ENCODE results near the gene ADAP1.

Gene ADAP1

DNA sequence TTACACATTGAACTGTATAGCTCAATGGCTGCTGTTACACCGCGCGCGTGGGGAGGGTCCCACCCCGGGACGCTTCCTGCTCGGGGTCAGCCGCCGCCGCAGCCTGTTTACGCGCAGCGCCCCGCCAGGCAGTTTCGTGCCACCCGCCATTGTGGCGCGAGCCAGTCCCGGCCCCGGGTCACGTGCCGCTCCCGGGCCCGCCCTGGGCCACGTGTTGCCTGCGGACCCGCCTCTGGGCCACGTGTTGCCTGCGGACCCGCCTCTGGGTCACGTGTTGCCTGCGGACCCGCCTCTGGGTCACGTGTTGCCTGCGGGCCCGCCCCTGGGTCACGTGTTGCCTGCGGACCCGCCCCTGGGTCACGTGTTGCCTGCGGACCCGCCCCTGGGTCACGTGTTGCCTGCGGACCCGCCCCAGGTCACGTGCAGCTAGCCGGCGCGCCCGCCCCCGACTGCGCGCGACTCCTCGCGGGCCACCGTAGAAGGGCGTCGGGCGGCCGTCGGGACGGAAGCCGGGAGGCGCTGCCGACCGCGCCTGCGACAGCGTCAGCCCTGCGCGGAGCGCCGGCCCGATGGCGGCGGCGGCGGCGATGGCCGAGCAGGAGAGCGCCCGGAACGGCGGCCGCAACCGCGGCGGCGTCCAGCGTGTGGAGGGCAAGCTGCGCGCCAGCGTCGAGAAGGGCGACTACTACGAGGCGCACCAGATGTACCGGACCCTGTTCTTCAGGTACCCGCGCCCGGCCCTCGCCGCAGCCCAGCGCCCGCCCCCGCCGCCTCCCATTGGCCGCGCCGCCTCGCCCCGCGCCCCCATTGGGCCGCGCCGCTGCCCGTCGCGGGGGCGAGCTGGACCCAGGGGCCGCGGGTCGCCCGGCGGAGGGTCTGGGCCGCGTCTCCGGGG lies 78.2 kb downstream of the ADAP1 start, which contains the start of gene GET4 (continued):
- TF ChIP-seq, protein P1, sequence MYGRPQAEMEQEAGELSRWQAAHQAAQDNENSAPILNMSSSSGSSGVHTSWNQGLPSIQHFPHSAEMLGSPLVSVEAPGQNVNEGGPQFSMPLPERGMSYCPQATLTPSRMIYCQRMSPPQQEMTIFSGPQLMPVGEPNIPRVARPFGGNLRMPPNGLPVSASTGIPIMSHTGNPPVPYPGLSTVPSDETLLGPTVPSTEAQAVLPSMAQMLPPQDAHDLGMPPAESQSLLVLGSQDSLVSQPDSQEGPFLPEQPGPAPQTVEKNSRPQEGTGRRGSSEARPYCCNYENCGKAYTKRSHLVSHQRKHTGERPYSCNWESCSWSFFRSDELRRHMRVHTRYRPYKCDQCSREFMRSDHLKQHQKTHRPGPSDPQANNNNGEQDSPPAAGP (tag by site-specific recombination; IDR thresholded peaks at IDR 0.05), result no peak
- TF ChIP-seq SCRT1 (tag by site-specific recombination; IDR thresholded peaks at IDR 0.05; ENCODE audit: borderline replicate concordance) (no peak), ZNF510 (tag by site-specific recombination; IDR thresholded peaks at IDR 0.05; ENCODE audit: insufficient replicate concordance) (no peak), ZNF544 (tag by site-specific recombination; IDR thresholded peaks at IDR 0.05) (no peak), KLF8 (tag by site-specific recombination; IDR thresholded peaks at IDR 0.05) (peak; percentile 35; the same call in 1 of the 2 replicates), ZNF302 (tag by site-specific recombination; IDR thresholded peaks at IDR 0.05; ENCODE audit: low read depth) (no peak), ZNF121 (tag by site-specific recombination; IDR thresholded peaks at IDR 0.05) (no peak; the same call in 1 of the 2 replicates), ZNF175 (tag by site-specific recombination; IDR thresholded peaks at IDR 0.05) (no peak), ZNF677 (tag by site-specific recombination; IDR thresholded peaks at IDR 0.05) (peak; percentile 64; the same call in 1 of the 2 replicates), IKZF3 (tag by site-specific recombination; IDR thresholded peaks at IDR 0.05) (no peak), ZNF292 (tag by site-specific recombination; IDR thresholded peaks at IDR 0.05; ENCODE audit: borderline replicate concordance, low read depth) (no peak), SCRT2 (tag by site-specific recombination; IDR thresholded peaks at IDR 0.05) (peak; percentile 100), ZFHX2 (tag by site-specific recombination; conservative IDR thresholded peaks at IDR 0.05) (0 out of 2 replicates have a peak, but pooled peaks have one; percentile 13), ZSCAN30 (tag by site-specific recombination; IDR thresholded peaks at IDR 0.05) (peak; percentile 64), ZNF48 (tag by site-specific recombination; IDR thresholded peaks at IDR 0.05) (no peak), ZNF549 (tag by site-specific recombination; IDR thresholded peaks at IDR 0.05) (no peak), ZNF792 (tag by site-specific recombination; IDR thresholded peaks at IDR 0.05) (no peak), BCL11B (tag by site-specific recombination; IDR thresholded peaks at IDR 0.05; ENCODE audit: low read depth) (no peak), MZF1 (tag by site-specific recombination; IDR thresholded peaks at IDR 0.05; ENCODE audit: borderline replicate concordance) (no peak), ZNF76 (tag by site-specific recombination; IDR thresholded peaks at IDR 0.05; ENCODE audit: borderline replicate concordance, low read depth) (no peak), ZNF561 (tag by site-specific recombination; IDR thresholded peaks at IDR 0.05; ENCODE audit: borderline replicate concordance) (peak; percentile 13; the same call in 1 of the 2 replicates)
- TF ChIP-seq, protein P2, sequence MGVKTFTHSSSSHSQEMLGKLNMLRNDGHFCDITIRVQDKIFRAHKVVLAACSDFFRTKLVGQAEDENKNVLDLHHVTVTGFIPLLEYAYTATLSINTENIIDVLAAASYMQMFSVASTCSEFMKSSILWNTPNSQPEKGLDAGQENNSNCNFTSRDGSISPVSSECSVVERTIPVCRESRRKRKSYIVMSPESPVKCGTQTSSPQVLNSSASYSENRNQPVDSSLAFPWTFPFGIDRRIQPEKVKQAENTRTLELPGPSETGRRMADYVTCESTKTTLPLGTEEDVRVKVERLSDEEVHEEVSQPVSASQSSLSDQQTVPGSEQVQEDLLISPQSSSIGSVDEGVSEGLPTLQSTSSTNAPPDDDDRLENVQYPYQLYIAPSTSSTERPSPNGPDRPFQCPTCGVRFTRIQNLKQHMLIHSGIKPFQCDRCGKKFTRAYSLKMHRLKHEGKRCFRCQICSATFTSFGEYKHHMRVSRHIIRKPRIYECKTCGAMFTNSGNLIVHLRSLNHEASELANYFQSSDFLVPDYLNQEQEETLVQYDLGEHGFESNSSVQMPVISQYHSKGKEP (tag by site-specific recombination; IDR thresholded peaks at IDR 0.05), result peak; percentile 5; the same call in 1 of the 2 replicates
- TF ChIP-seq, protein P3, sequence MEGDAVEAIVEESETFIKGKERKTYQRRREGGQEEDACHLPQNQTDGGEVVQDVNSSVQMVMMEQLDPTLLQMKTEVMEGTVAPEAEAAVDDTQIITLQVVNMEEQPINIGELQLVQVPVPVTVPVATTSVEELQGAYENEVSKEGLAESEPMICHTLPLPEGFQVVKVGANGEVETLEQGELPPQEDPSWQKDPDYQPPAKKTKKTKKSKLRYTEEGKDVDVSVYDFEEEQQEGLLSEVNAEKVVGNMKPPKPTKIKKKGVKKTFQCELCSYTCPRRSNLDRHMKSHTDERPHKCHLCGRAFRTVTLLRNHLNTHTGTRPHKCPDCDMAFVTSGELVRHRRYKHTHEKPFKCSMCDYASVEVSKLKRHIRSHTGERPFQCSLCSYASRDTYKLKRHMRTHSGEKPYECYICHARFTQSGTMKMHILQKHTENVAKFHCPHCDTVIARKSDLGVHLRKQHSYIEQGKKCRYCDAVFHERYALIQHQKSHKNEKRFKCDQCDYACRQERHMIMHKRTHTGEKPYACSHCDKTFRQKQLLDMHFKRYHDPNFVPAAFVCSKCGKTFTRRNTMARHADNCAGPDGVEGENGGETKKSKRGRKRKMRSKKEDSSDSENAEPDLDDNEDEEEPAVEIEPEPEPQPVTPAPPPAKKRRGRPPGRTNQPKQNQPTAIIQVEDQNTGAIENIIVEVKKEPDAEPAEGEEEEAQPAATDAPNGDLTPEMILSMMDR (tag by site-specific recombination; IDR thresholded peaks at IDR 0.05), result peak; percentile 40; the same call in 1 of the 2 replicates
- TF ChIP-seq, protein P4, sequence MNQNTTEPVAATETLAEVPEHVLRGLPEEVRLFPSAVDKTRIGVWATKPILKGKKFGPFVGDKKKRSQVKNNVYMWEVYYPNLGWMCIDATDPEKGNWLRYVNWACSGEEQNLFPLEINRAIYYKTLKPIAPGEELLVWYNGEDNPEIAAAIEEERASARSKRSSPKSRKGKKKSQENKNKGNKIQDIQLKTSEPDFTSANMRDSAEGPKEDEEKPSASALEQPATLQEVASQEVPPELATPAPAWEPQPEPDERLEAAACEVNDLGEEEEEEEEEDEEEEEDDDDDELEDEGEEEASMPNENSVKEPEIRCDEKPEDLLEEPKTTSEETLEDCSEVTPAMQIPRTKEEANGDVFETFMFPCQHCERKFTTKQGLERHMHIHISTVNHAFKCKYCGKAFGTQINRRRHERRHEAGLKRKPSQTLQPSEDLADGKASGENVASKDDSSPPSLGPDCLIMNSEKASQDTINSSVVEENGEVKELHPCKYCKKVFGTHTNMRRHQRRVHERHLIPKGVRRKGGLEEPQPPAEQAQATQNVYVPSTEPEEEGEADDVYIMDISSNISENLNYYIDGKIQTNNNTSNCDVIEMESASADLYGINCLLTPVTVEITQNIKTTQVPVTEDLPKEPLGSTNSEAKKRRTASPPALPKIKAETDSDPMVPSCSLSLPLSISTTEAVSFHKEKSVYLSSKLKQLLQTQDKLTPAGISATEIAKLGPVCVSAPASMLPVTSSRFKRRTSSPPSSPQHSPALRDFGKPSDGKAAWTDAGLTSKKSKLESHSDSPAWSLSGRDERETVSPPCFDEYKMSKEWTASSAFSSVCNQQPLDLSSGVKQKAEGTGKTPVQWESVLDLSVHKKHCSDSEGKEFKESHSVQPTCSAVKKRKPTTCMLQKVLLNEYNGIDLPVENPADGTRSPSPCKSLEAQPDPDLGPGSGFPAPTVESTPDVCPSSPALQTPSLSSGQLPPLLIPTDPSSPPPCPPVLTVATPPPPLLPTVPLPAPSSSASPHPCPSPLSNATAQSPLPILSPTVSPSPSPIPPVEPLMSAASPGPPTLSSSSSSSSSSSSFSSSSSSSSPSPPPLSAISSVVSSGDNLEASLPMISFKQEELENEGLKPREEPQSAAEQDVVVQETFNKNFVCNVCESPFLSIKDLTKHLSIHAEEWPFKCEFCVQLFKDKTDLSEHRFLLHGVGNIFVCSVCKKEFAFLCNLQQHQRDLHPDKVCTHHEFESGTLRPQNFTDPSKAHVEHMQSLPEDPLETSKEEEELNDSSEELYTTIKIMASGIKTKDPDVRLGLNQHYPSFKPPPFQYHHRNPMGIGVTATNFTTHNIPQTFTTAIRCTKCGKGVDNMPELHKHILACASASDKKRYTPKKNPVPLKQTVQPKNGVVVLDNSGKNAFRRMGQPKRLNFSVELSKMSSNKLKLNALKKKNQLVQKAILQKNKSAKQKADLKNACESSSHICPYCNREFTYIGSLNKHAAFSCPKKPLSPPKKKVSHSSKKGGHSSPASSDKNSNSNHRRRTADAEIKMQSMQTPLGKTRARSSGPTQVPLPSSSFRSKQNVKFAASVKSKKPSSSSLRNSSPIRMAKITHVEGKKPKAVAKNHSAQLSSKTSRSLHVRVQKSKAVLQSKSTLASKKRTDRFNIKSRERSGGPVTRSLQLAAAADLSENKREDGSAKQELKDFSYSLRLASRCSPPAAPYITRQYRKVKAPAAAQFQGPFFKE (tag by site-specific recombination; IDR thresholded peaks at IDR 0.05; ENCODE audit: borderline replicate concordance), result no peak
- TF ChIP-seq, protein P5, sequence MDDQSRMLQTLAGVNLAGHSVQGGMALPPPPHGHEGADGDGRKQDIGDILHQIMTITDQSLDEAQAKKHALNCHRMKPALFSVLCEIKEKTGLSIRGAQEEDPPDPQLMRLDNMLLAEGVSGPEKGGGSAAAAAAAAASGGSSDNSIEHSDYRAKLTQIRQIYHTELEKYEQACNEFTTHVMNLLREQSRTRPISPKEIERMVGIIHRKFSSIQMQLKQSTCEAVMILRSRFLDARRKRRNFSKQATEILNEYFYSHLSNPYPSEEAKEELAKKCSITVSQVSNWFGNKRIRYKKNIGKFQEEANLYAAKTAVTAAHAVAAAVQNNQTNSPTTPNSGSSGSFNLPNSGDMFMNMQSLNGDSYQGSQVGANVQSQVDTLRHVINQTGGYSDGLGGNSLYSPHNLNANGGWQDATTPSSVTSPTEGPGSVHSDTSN (CRISPR knock-in tag; IDR thresholded peaks at IDR 0.05), result peak; percentile 31
